ENCODE measurements around the gene SCN10A.

- TF ChIP-seq MAX (IDR thresholded peaks at IDR 0.05; ENCODE audit: low read depth, low read length) (no peak), CTCF (IDR thresholded peaks at IDR 0.05; ENCODE audit: low read depth, low read length) (no peak), POLR2A (IDR thresholded peaks at IDR 0.05; ENCODE audit: extremely low read depth, insufficient read length) (no peak)
Observed at GRCh38 chr3:38649500-38650247, 166.3 kb downstream of the SCN10A start, which contains the start of gene SCN5A.
